Measurements from ENCODE around the gene MAF.

Gene MAF

GRCh38 chr16:79612207-79612606 lies 11.7 kb upstream of the MAF start:
- no peak for DNase-seq (ENCODE audit: low read depth in 3 of 3)

DNA sequence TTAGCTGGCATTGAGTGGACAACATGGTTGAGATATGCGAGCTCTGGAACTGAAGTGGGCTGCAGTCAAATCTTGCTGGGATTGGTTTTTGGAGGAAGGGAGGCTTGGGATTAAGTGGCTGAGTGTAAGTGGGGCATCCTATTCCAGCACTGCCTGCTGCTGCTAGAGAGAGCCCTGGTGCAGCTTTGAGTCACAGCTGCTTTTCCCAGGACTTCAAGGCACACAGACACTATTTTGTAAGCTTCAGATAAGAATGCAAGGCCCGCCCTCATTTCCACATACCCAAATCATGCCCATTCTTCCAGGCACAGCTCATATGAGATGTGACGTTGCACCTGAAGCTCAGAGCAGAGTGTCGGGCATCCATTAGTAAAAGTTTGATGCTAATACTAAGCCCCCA lies 10.2 kb upstream of the MAF start:
- DNase-seq (ENCODE audit: low read depth in 3 of 3), result no peak

GRCh38 chr16:79609861-79610260 lies 9.3 kb upstream of the MAF start:
- DNase-seq (ENCODE audit: low read depth in 3 of 3), result no peak

GRCh38 chr16:79608976-79609375 lies 8.4 kb upstream of the MAF start:
- DNase-seq (ENCODE audit: low read depth in 3 of 3), result no peak

DNA sequence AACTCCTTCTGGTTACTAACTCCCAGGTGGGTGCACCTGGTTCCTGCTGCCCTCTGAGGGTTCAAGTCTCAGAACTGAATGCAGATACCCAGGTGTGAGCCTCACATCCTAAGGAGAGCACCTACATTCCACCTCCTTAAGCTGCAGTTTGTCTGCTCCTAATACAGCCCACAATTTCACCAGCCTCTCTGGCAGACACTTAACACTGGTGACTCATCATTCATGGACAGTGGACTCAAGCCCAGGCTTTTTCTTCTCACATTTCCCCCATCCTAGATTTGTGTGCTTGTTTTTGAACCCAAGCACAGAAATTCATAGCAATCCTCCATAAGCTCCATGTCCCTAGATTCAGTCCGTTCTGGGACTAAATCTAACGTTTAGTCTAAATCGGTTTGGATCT lies 7.0 kb upstream of the MAF start:
- DNase-seq (ENCODE audit: low read depth in 3 of 3), result no peak

DNA sequence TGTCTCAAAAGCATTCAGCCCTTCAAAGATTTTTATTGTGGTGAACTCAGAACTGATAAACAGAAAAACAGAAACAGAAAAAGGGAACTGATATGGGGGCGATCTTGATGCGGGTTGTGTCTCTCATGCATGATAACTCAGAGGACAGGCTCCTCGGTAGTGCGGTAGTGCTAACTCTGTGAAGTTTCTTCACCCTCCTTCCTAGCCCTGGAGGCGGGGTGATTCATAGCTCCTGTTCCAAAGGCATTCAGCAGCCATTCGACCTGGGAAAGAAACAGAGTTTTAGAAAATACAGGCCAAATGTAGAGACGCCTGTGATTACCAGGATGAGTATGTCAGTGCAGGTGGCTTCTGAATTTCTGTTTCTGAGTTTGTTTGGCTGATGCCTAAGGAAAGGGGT lies 5.5 kb upstream of the MAF start:
- DNase-seq (ENCODE audit: low read depth in 3 of 3), result no peak

GRCh38 chr16:79603055-79603454 lies 2.5 kb upstream of the MAF start:
- DNase-seq (ENCODE audit: low read depth in 3 of 3), result no peak

DNA sequence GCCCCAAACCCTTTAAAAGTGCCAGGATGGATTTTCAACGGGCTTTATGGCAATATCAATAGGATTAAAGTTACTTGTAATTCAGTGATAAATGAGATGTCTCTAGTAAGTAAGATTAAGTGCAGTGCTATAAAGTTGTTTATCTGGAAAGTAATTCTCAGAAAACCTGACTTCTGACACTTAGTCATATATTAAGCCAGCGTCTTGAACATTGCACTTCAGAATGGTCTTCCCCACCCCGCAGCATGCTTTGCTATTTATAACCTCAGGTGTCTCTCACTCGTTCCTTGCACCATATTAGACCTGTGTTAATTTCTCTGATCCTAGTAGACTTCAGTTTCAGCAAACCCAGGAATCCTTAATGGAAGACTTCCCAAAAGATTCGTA lies 2.1 kb upstream of the MAF start:
- no peak for DNase-seq (ENCODE audit: low read depth in 3 of 3)

- DNase-seq (ENCODE audit: low read depth in 3 of 3), result peak; percentile 64 to 84 (median 83)
These were observed 1.5 kb upstream of the MAF start for GRCh38 chr16:79601931-79602627.

GRCh38 chr16:79601092-79601930 lies 774 bp upstream of the MAF start:
- no peak for DNase-seq (ENCODE audit: low read depth in 3 of 3)

GRCh38 chr16:79599837-79600637 lies 500 bp downstream of the MAF start:
- DNase-seq (ENCODE audit: low read depth in 3 of 3), result peak in 1 of 3 donors; percentile 30

DNA sequence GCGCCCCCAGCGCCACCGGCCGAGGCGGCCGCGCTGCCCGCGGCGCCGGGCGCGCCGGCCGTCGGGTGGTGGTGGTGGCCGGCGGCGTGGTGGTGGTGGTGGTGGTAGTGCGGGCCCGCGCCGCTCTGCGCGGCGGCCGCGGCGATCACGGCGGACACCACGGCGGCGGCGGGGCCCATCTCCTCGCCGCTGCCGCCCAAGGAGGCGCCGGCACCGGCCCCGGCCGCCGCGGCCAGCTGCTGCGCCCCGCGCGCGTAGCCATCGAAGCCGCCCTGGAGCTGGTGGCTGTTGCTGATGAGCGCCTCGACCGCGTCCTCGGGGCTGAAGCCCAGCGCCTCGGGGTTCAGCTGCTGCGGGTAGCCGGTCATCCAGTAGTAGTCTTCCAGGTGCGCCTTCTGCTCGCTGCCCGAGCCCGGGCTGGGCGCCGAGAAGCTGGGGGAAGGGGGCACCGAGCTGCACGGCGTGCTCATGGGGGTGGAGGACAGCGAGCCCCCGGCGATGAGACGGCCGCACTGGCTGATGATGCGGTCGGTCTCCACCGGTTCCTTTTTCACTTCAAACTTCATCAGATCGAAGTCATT lies 1.2 kb downstream of the MAF start:
- no peak for DNase-seq (ENCODE audit: low read depth in 3 of 3)

DNA sequence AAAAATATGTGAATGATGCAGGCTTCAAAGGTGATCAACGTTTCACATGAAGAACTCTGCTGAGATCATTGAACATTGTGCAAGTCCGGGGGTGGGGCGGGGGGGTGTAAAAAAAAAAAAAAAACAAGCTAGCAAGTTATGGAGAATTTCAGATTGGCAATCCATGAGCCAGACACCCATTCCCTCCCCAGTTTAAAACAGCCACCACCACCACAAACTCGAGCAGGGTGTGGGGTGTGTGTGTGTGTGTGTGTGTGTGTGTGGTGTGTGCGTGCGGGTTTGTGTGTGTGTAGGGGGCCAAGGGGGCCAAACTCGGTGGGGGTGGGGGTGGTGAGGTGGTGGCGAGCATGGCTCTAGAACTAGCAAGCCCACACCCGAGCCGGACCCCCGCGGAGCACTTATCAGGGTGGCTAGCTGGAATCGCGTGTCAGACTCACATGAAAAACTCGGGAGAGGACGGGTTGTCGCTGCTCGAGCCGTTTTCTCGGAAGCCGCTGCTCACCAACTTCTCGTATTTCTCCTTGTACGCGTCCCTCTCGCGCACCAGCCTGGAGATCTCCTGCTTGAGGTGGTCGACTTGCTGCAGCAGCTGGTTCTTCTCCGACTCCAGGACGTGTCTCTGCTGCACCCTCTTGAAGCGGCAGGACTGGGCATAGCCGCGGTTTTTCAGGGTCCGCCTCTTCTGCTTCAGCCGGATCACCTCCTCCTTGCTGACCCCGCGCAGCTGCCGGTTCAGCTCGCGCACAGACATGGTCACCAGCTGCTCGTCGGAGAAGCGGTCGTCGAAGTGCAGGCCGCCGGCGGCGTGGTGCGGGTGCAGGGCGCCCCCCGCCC lies 2.0 kb downstream of the MAF start:
- DNase-seq (ENCODE audit: low read depth in 3 of 3), result peak in 1 of 3 donors; percentile 35

DNA sequence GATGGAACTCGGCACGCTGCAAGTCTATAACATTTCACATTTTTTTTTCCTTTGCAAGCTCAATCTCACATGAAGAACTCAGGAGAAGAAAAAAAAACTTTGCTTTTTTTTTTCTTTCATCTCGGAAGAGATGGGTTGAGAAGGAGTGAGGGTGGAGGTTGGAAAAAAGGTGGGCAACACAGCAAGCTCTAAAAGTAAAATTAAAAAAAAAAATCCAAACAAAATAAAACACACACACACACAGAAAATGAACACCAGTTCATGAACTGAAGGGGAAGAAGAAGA lies 2.5 kb downstream of the MAF start:
- DNase-seq (ENCODE audit: low read depth in 3 of 3), result no peak

DNA sequence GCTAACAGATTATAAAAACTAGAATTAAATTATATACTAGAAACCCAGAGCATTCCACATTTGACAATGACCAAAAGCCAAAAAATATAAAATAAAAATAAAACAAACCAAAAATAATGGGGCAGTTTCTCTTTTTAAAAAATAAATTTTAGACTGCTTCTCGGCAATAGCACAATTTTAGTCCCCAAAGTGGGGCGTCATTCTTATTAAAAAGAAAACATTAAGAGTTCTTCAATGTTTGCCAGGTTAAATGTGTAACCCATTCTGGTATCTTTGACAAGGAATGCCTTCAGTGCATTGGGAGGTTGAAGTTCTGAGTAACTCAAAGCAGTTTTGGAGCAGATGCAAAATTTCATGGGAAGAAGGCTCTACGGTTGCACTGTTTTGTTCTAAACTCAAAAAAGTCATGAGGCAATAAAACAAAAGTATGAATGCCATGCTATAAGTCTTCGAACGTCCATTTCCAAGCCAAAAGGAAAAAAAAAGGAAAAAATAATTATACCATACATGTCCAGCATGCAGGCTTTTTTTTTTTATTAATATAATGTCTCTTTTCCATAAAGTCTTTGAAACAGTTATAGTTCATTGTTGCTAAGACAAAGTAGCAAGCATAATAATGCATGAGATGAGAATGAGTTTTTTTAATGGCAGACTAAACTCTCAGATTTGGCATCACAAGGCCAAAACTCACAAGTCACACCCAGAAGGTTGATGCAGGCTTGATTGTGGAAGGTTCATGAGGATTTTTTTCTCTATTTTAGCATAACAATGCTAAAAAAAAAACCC lies 3.1 kb downstream of the MAF start:
- DNase-seq (ENCODE audit: low read depth in 3 of 3), result no peak

DNA sequence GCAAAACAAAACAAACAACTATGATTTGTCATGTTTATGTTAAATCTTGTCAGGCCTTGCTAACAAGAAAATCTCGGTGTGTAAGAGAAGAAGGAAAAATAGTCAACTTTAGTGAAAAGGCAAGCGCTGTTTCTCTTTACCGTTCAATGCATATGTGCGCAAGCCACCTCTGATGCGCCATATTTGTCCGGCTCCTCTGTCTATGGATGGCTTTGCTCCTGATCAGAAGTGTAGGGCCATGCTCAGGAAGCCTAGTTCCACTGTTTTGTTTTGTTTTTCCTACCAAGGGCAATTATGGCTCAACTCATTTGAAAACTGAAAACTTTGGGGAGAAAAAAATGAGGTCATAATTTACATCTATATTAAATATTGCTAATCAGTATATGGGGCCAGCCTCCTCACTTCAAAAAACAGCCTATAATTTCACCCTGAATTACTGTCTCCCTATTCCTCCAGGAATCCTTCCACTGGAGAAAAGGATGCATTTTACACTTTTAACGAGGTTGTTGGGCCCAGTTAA lies 4.5 kb downstream of the MAF start:
- DNase-seq (ENCODE audit: low read depth in 3 of 3), result no peak

DNA sequence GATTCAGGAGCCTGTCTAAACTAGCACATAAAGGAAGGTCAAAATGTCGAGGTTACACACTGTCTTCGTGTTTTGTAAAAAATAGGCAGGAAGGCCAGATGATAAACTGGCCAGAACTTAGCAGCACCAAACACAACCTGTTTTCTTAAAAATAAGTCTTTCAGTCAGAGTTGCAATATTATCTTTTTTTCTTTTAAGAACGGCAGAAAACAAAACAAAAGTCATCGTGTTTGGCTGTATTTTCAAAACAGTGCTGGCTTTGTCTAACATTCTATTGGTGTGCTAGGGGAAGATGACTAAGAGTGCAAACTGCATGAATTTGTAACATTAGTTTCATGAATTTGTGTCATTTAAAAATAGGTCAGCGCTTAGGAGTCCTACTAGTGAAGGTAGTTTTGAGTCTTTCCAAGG lies 5.3 kb downstream of the MAF start:
- no peak for DNase-seq (ENCODE audit: low read depth in 3 of 3)

GRCh38 chr16:79593754-79594153 lies 6.8 kb downstream of the MAF start:
- no peak for DNase-seq (ENCODE audit: low read depth in 3 of 3)

DNA sequence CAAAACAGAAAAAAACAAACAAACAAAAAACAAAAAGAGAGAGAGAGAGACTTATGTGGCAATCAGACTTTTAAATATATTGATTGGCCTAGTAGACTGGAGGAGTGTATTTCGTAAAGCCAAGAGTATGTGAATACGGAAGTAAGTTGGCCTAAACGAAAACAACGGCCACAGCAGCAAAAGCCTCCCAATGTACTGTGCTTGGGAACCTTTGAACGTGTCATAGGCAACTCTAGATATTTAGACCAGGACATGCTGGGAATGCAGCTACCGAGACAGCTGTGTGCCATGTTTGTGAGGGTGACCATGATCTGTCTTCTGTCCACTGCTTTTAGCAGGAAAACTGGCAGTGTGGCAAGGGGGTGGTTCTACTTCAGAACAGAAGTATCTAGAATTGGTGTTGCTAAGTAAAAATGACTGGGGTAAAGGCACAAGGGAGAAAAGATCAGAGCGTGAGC lies 7.4 kb downstream of the MAF start:
- DNase-seq (ENCODE audit: low read depth in 3 of 3), result no peak

- DNase-seq (ENCODE audit: low read depth in 3 of 3), result no peak
These were observed 8.4 kb downstream of the MAF start for GRCh38 chr16:79592186-79592585.
